ENCODE measurements around the gene RNASEH1. TPM values are rescaled to one million over a fixed set of nuclear protein-coding genes. Genes with fewer than 3 reads are reported as not detected.

The RNASEH1 gene
- total RNA-seq = 10 to 100 TPM; 28.1 to 46.2 (median 34.0) TPM

- peak within 1 kb of the TSS; percentile 72 to 88 for H3K4me3 ChIP-seq
- H3K27me3 ChIP-seq = no peaks in the 10 kb centered on the region
- H3K4me1 ChIP-seq = peaks cover 0 to 22% (median 15%) of the 10 kb centered on the region in 3 donors
- WGBS, 2 donors (ENCODE audit: low coverage in 1 of 2) = 0% methylated on average over 10 of the region's 67 CpGs; no CpG with 5 or more reads in 1 of the 2 donors
- H3K9me3 ChIP-seq = no peaks in the 10 kb centered on the region
- no peak for TF ChIP-seq EP300 (IDR thresholded peaks at IDR 0.05)
- TF ChIP-seq CTCF (IDR thresholded peaks at IDR 0.05) = no peak
- TF ChIP-seq POLR2AphosphoS5 (IDR thresholded peaks at IDR 0.05) = peak; percentile 99
- TF ChIP-seq POLR2A (IDR thresholded peaks at IDR 0.05) = peak; percentile 89 to 90
- ATAC-seq = peak; percentile 100
- peak within 1 kb of the TSS; percentile 90 to 99 (median 92) for H3K27ac ChIP-seq
- H3K36me3 ChIP-seq = peaks cover 0 to 46% of the 10 kb centered on the region in 2 donors
These were observed at the start of gene RNASEH1 for GRCh38 chr2:3558205-3559014. RNASEH1 (minus strand) TSS chr2:3558333; CDS start chr2:3558260, 73 bp downstream.

GRCh38 chr2:3606370-3607201, 48.5 kb upstream of the RNASEH1 start:
- Histone ChIP-seq H3K9me3 (no peaks in the 10 kb centered on the region), H3K4me1 (no peaks in the 10 kb centered on the region), H3K4me3 (no peak overlapping the region), H3K27me3 (peaks cover 15% of the 10 kb centered on the region), H3K27ac (peak overlapping the region in 1 of 4 donors; percentile 64), H3K36me3 (no peaks in the 10 kb centered on the region)
- ATAC-seq = no peak
- no peak for TF ChIP-seq POLR2AphosphoS5 (IDR thresholded peaks at IDR 0.05)
- no peak for TF ChIP-seq CTCF (IDR thresholded peaks at IDR 0.05)
- TF ChIP-seq EP300 (IDR thresholded peaks at IDR 0.05) = no peak
- TF ChIP-seq POLR2A (IDR thresholded peaks at IDR 0.05) = no peak
- WGBS, 2 donors (ENCODE audit: low coverage in 1 of 2) = 73 to 80% methylated on average over 1 to 14 of the region's 37 CpGs

- no peak for ATAC-seq
- H3K36me3 ChIP-seq = no peaks in the 10 kb centered on the region
- H3K27ac ChIP-seq = peak overlapping the region in 1 of 4 donors; percentile 64
- H3K4me1 ChIP-seq = no peaks in the 10 kb centered on the region
- WGBS, 2 donors (ENCODE audit: low coverage in 1 of 2) = 63% methylated on average over 3 of the region's 11 CpGs; no CpG with 5 or more reads in 1 of the 2 donors
- H3K9me3 ChIP-seq = no peaks in the 10 kb centered on the region
- peaks cover 15% of the 10 kb centered on the region for H3K27me3 ChIP-seq
- no peak overlapping the region for H3K4me3 ChIP-seq
- no peak for TF ChIP-seq CTCF (IDR thresholded peaks at IDR 0.05)
- no peak for TF ChIP-seq POLR2A (IDR thresholded peaks at IDR 0.05)
- TF ChIP-seq EP300 (IDR thresholded peaks at IDR 0.05) = no peak
- no peak for TF ChIP-seq POLR2AphosphoS5 (IDR thresholded peaks at IDR 0.05)
These were observed 47.9 kb upstream of the RNASEH1 start for GRCh38 chr2:3606028-3606369.

GRCh38 chr2:3604991-3605961, 47.1 kb upstream of the RNASEH1 start:
- no peaks in the 10 kb centered on the region for H3K36me3 ChIP-seq
- TF ChIP-seq POLR2AphosphoS5 (IDR thresholded peaks at IDR 0.05) (no peak), POLR2A (IDR thresholded peaks at IDR 0.05) (no peak)
- no peak overlapping the region for H3K4me3 ChIP-seq
- H3K27ac ChIP-seq = peak overlapping the region in 1 of 4 donors; percentile 64
- 77 to 100% methylated on average over 1 to 15 of the region's 44 CpGs for WGBS, 2 donors (ENCODE audit: low coverage in 1 of 2)
- no peaks in the 10 kb centered on the region for H3K4me1 ChIP-seq
- no peak for ATAC-seq
- peaks cover 15% of the 10 kb centered on the region for H3K27me3 ChIP-seq
- no peaks in the 10 kb centered on the region for H3K9me3 ChIP-seq
